HepG2 (cell line): ENCODE data around the gene ZBTB7B. TPM values are rescaled to one million over a fixed set of nuclear protein-coding genes. Genes with fewer than 3 reads are reported as not detected.
A peak's percentile ranks its signal among the peaks of the same experiment; 100 is the strongest.

ENCODE experiments used
- ASH2L ChIP-seq: fragments of 300-600, 200-600 bp; sonication (generic); IDR thresholded peaks from 2 replicates; pipeline ENCODE4 v1.7.0; 2017; ENCODE audit warnings: low read depth, mild to moderate bottlenecking, moderate library complexity, mixed read lengths, low read length; ENCODE audit not compliant: insufficient read length
- ETV6 ChIP-seq: sonication (generic); formaldehyde crosslinking; conservative IDR thresholded peaks from 2 replicates; pipeline ENCODE4 v1.4.0; 2020; ENCODE audit warnings: missing genetic modification reagents
- IRX3 ChIP-seq: sonication (generic); formaldehyde crosslinking; IDR thresholded peaks from 2 replicates; pipeline ENCODE4 v1.8.1; 2023; ENCODE audit warnings: mild to moderate bottlenecking, low read depth, missing genetic modification reagents, borderline replicate concordance
- KMT2A ChIP-seq: sonication (generic); formaldehyde crosslinking; IDR thresholded peaks from 2 replicates; pipeline ENCODE4 v1.4.0; 2020; ENCODE audit warnings: missing genetic modification reagents
- NFE2L2 ChIP-seq: fragments of 150-350 bp; IDR thresholded peaks from 2 replicates; pipeline ENCODE4 v1.6.1; 2014; ENCODE audit warnings: low read length
- SOX6 ChIP-seq, 2 experiments: fragments of 450-650 bp in 1 of 2; sonication (generic) in 1 of 2; formaldehyde crosslinking in 1 of 2; IDR thresholded peaks; 2 replicates each; pipeline versions ENCODE4 v1.4.0 to v1.6.1; 2017 to 2020; ENCODE audit warnings: antibody characterized with exemption in 1 of 2, mild to moderate bottlenecking in 1 of 2, missing genetic modification reagents in 1 of 2
- SP1 ChIP-seq, 2 experiments: fragments of 450-650 bp in 1 of 2; sonication (generic) in 1 of 2; formaldehyde crosslinking in 1 of 2; IDR thresholded peaks; 2 replicates each; pipeline versions ENCODE4 v1.4.0 to v1.6.1; 2016 to 2020; ENCODE audit warnings: missing genetic modification reagents in 1 of 2
- XBP1 ChIP-seq: sonication (generic); formaldehyde crosslinking; IDR thresholded peaks from 2 replicates; pipeline ENCODE4 v1.5.0; 2020; ENCODE audit warnings: missing genetic modification reagents
- ZNF230 ChIP-seq: sonication (generic); formaldehyde crosslinking; IDR thresholded peaks from 2 replicates; pipeline ENCODE4 v1.4.0; 2020; ENCODE audit warnings: mild to moderate bottlenecking, missing genetic modification reagents
- ZNF296 ChIP-seq: sonication (generic); formaldehyde crosslinking; conservative IDR thresholded peaks from 2 replicates; pipeline ENCODE4 v1.5.0; 2020; ENCODE audit warnings: mild to moderate bottlenecking, missing genetic modification reagents
- ZNF552 ChIP-seq: sonication (generic); formaldehyde crosslinking; IDR thresholded peaks from 2 replicates; pipeline ENCODE4 v1.9.0; 2022; ENCODE audit warnings: missing genetic modification reagents, mild to moderate bottlenecking, borderline replicate concordance
- ZNF556 ChIP-seq: sonication (generic); formaldehyde crosslinking; IDR thresholded peaks from 2 replicates; pipeline ENCODE4 v1.4.0; 2020; ENCODE audit warnings: mild to moderate bottlenecking, missing genetic modification reagents, borderline replicate concordance
- ZNF879 ChIP-seq: sonication (generic); formaldehyde crosslinking; IDR thresholded peaks from 2 replicates; pipeline ENCODE4 v1.8.1; 2023; ENCODE audit warnings: missing genetic modification reagents
- polyA plus RNA-seq, 8 experiments: library from polyadenylated mRNA; depleted of rRNA in 3 of 8; stranded (reverse) in 7 of 8; unstranded in 1 of 8; fragments of >200 nt; fragmentation: Illumina TruSeq in 4 of 8; extraction: Trizol in 4 of 8; gene quantifications; 2 replicates each; pipeline versions ENCODE4 v1.2.1 to v1.2.3, GENCODE V29; 2011 to 2016; ENCODE audit warnings: low read depth in 4 of 8, missing spikeins in 1 of 8, mixed read lengths in 1 of 8; ENCODE audit not compliant: insufficient read depth in 1 of 8
- total RNA-seq, 5 experiments: library from RNA; depleted of rRNA; stranded (reverse); fragments of >200 nt; fragmentation: Illumina TruSeq; extraction: Trizol; gene quantifications; 2 replicates each; pipeline ENCODE4 v1.2.3, GENCODE V29; 2016; ENCODE audit warnings: low read depth in 1 of 5
- TF ChIP-seq, protein P1 (sequence below): sonication (generic); formaldehyde crosslinking; IDR thresholded peaks from 2 replicates; pipeline ENCODE4 v1.4.0; 2020; ENCODE audit warnings: mild to moderate bottlenecking, low read depth, missing genetic modification reagents
- TF ChIP-seq, protein P2 (sequence below): sonication (generic); formaldehyde crosslinking; IDR thresholded peaks from 2 replicates; pipeline ENCODE4 v1.4.0; 2020; ENCODE audit warnings: missing genetic modification reagents
- TF ChIP-seq, protein P3 (sequence below): sonication (generic); formaldehyde crosslinking; IDR thresholded peaks from 2 replicates; pipeline ENCODE4 v1.5.1; 2020; ENCODE audit warnings: mild to moderate bottlenecking, missing genetic modification reagents, borderline replicate concordance
- TF ChIP-seq, protein P4 (sequence below): fragments of 450-650 bp; IDR thresholded peaks from 2 replicates; pipeline ENCODE4 v1.6.1; 2017

ZBTB7B gene
- total and polyA plus RNA-seq, 2 of the 13 experiments (the other 11 are each of a cell fraction or from before 2014, with no cell fraction given), result 15.5 to 17.5 TPM

DNA sequence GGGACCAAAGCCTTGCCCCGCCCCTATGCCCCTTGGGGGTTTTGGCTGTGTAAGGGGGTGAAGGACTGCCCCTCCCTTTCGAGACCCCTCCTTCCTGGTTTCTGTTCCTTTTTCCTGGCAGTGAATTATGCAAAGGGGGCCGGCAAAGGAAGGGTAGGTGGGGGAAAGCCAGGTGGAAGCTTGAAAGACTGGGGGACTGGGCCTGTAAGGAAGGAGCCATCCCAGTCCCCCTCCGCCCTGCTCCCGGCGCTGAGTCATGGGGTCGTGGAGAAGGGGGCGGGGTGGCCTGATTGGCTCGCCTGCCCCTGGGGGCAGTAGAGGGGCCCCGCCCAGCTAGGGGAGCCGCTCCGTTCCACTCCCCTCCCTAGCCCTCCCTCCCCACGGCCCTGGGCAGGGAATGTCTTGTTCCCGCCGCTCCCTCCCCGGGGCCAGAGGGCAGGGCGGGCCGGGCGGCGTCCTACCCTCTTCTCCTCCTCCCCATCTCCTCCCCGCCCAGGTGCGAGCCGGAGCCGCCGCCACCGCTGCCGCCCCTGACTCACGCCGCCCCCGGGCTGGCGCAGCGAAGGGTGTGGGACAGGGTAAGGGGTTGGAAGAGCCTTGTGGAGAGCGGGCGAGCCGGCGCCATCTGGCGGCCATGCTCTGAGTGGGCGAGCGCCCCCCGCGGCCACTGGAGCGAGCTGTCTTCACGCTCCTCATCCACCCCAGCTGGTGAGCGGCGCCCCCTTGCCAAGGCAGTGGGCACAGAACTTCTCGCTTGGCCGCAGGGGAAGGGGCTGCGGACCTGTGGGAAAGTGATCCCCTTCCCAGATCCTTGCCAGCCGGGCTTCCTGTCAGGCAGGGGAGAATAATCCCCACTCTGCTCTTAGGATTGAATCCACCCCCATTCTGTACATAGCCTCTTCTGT lies 14.7 kb downstream of the ZBTB7B start (continued):
- TF ChIP-seq ZNF552 (no peak), SP1 (IDR thresholded peaks at IDR 0.05) (no peak), SP1 (CRISPR knock-in tag; IDR thresholded peaks at IDR 0.05) (peak; percentile 65), ZNF230 (peak; percentile 84), ZNF879 (CRISPR knock-in tag) (no peak), ETV6 (CRISPR knock-in tag) (peak; percentile 49; the same call in 1 of the 2 replicates), XBP1 (CRISPR knock-in tag) (no peak; the same call in 1 of the 2 replicates), NFE2L2 (no peak), ZNF296 (CRISPR knock-in tag) (no peak), KMT2A (CRISPR knock-in tag) (peak; percentile 81), ZNF556 (CRISPR knock-in tag) (peak; percentile 88; the same call in 1 of the 2 replicates), ASH2L (peak; percentile 63), SOX6 (IDR thresholded peaks at IDR 0.05) (no peak), SOX6 (CRISPR knock-in tag; IDR thresholded peaks at IDR 0.05) (peak; percentile 84), IRX3 (no peak)
- TF ChIP-seq, protein P1, sequence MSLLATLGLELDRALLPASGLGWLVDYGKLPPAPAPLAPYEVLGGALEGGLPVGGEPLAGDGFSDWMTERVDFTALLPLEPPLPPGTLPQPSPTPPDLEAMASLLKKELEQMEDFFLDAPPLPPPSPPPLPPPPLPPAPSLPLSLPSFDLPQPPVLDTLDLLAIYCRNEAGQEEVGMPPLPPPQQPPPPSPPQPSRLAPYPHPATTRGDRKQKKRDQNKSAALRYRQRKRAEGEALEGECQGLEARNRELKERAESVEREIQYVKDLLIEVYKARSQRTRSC, result no peak
- TF ChIP-seq, protein P2, sequence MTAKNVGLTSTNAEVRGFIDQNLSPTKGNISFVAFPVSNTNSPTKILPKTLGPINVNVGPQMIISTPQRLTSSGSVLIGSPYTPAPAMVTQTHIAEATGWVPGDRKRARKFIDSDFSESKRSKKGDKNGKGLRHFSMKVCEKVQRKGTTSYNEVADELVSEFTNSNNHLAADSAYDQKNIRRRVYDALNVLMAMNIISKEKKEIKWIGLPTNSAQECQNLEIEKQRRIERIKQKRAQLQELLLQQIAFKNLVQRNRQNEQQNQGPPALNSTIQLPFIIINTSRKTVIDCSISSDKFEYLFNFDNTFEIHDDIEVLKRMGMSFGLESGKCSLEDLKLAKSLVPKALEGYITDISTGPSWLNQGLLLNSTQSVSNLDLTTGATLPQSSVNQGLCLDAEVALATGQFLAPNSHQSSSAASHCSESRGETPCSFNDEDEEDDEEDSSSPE (CRISPR knock-in tag), result peak; percentile 76
- TF ChIP-seq, protein P3, sequence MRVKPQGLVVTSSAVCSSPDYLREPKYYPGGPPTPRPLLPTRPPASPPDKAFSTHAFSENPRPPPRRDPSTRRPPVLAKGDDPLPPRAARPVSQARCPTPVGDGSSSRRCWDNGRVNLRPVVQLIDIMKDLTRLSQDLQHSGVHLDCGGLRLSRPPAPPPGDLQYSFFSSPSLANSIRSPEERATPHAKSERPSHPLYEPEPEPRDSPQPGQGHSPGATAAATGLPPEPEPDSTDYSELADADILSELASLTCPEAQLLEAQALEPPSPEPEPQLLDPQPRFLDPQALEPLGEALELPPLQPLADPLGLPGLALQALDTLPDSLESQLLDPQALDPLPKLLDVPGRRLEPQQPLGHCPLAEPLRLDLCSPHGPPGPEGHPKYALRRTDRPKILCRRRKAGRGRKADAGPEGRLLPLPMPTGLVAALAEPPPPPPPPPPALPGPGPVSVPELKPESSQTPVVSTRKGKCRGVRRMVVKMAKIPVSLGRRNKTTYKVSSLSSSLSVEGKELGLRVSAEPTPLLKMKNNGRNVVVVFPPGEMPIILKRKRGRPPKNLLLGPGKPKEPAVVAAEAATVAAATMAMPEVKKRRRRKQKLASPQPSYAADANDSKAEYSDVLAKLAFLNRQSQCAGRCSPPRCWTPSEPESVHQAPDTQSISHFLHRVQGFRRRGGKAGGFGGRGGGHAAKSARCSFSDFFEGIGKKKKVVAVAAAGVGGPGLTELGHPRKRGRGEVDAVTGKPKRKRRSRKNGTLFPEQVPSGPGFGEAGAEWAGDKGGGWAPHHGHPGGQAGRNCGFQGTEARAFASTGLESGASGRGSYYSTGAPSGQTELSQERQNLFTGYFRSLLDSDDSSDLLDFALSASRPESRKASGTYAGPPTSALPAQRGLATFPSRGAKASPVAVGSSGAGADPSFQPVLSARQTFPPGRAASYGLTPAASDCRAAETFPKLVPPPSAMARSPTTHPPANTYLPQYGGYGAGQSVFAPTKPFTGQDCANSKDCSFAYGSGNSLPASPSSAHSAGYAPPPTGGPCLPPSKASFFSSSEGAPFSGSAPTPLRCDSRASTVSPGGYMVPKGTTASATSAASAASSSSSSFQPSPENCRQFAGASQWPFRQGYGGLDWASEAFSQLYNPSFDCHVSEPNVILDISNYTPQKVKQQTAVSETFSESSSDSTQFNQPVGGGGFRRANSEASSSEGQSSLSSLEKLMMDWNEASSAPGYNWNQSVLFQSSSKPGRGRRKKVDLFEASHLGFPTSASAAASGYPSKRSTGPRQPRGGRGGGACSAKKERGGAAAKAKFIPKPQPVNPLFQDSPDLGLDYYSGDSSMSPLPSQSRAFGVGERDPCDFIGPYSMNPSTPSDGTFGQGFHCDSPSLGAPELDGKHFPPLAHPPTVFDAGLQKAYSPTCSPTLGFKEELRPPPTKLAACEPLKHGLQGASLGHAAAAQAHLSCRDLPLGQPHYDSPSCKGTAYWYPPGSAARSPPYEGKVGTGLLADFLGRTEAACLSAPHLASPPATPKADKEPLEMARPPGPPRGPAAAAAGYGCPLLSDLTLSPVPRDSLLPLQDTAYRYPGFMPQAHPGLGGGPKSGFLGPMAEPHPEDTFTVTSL, result 0 out of 2 replicates have a peak, but pooled peaks have one; percentile 36
- TF ChIP-seq, protein P4, sequence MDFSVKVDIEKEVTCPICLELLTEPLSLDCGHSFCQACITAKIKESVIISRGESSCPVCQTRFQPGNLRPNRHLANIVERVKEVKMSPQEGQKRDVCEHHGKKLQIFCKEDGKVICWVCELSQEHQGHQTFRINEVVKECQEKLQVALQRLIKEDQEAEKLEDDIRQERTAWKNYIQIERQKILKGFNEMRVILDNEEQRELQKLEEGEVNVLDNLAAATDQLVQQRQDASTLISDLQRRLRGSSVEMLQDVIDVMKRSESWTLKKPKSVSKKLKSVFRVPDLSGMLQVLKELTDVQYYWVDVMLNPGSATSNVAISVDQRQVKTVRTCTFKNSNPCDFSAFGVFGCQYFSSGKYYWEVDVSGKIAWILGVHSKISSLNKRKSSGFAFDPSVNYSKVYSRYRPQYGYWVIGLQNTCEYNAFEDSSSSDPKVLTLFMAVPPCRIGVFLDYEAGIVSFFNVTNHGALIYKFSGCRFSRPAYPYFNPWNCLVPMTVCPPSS, result no peak
